Neural cell (in vitro differentiated cells): ENCODE results near the gene ZC3HAV1.

Experiments
- CTCF ChIP-seq: fragments of 450-650 bp; IDR thresholded peaks from 2 replicates; pipeline ENCODE4 v1.5.1; 2014; ENCODE audit warnings: antibody characterized with exemption, mild to moderate bottlenecking, moderate library complexity; ENCODE audit not compliant: poor library complexity, severe bottlenecking
- EZH2 ChIP-seq: fragments of 200-600, 300-800 bp; shearing (Covaris generic), sonication (generic); IDR thresholded peaks from 2 replicates; pipeline ENCODE4 v1.6.1; 2014; ENCODE audit warnings: antibody characterized with exemption, low read length, borderline replicate concordance, mild to moderate bottlenecking; ENCODE audit not compliant: insufficient read depth, poor library complexity, severe bottlenecking
- RAD21 ChIP-seq: fragments of 450-650 bp; conservative IDR thresholded peaks from 2 replicates; pipeline ENCODE4 v1.6.1; 2014; ENCODE audit warnings: antibody characterized with exemption, mild to moderate bottlenecking, moderate library complexity
- REST ChIP-seq: IDR thresholded peaks from 2 replicates; pipeline ENCODE4 v1.6.1; 2012; ENCODE audit warnings: borderline replicate concordance
- SMC3 ChIP-seq: fragments of 450-650 bp; conservative IDR thresholded peaks from 2 replicates; pipeline ENCODE4 v1.6.1; 2014; ENCODE audit warnings: antibody characterized with exemption, mild to moderate bottlenecking, moderate library complexity; ENCODE audit not compliant: poor library complexity

- TF ChIP-seq CTCF (no peak), EZH2 (no peak), SMC3 (no peak), RAD21 (no peak), REST (no peak)
Observed at GRCh38 chr7:139139150-139139549, 29.6 kb upstream of the ZC3HAV1 start.
